HG03060 (cell line): ENCODE results near the gene NPPC.
"Not testable (repeated sequence)": the region's sequence is repeated elsewhere in the genome, so short reads cannot be mapped to it uniquely, and the experiment has no call there.

Source experiments
- ATAC-seq: cut with Tn5 transposase; IDR thresholded peaks from one replicate; pipeline ENCODE4 v1.9.1; 2021; ENCODE audit warnings: low read depth, moderate number of reproducible peaks; ENCODE audit not compliant: unreplicated experiment

The NPPC gene

GRCh38 chr2:231891514-231891905, 34.7 kb downstream of the NPPC start:
- ATAC-seq: no peak

DNA sequence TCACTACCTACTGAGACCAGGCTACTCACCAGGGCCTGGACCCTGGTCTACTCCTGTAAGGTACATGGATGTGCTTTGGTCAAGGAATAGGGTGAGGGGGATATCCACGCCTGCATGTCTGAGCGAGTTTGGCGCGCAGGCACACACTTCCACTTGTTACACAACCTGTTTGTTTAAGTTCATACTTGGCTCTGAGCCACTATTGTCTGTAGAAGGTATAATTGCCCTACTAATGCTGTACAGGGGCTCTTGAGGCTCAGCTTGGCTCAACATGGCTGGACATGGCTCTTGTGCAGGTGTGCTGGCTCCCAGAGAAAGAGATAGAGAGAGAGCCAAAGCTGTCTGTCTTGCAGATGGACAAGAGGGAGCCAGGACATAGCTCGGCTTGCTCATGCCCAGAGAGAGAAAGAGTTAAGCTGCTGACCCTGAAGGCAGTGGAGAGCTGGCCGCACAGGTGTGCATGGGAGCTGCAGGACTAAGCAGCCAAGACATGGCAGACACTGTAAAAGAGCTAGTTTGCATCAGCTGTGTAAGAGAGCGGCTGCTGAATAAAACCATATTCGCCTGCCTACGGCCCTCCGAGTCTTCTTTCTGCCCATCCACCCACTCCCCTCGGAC, 35.2 kb downstream of the NPPC start:
- ATAC-seq: no peak

- ATAC-seq: no peak
Measured at GRCh38 chr2:231887756-231888155, 38.4 kb downstream of the NPPC start.

DNA sequence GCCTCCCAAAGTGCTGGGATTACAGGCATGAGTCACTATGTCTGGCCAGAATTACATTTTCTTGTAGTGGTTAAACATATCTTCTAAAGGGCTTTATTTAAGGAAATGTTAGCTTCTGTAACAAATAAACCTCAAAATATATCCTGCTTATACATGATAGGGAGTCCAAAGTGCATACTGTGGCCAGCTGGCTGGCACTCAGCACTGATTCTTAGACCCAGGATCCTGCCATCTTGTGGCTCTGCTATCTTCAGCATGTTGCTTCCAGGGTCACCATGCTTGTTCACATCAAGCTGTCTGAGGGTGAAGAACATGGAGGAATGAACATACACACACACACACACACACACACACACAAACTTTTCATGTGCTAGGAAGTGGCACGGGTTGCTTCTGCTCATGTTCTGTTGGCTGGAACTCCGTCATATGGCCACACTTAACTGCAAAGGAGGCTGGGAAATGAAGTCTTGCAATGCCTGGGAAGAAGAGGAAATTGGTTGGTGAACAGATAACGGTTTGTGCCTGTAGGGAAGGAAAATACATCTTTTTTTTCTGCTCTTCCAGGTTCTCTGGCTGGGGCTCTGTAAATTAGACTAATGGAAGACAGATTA, 40.0 kb downstream of the NPPC start:
- no peak for ATAC-seq

GRCh38 chr2:231884438-231885140, 41.6 kb downstream of the NPPC start:
- ATAC-seq: no peak

DNA sequence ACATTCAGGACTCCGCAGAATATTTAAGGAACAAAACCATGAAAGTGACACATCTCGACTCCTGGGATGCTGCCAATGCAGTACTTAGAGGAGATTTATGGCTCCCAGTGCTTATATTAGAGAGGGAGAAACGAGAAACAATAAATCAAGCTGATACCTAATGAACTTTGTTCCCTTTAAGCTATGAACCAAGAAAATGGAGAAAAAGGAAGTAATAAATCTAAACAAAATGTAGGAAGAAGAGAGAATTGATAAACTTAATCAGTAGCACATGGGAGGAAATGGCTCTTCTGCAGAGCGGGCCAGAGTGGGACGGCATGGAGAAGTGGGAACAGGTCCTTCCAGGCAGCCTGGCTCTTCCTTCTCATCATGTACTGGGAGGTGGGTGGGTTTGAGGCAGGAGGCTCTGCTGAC, 42.7 kb downstream of the NPPC start:
- no peak for ATAC-seq

DNA sequence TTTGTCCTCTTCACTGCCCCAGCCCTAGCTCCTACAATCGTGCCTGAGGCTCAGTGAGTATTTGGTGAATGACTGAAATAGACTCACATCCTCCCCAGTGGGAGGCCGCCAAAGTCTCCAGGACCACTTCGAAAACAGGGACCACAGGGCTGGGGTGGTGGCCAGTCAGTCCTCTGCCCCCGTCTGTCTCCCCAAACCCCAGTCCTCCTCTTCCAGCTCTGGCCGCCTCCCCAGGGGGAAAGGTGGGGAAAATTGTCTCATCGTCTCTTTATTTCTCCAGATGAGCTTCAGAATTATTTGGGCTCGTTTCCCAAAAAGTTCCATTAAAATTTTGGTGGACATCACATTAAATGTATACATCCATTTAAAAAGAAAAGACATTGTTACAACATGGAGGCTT, 43.5 kb downstream of the NPPC start:
- no peak for ATAC-seq

DNA sequence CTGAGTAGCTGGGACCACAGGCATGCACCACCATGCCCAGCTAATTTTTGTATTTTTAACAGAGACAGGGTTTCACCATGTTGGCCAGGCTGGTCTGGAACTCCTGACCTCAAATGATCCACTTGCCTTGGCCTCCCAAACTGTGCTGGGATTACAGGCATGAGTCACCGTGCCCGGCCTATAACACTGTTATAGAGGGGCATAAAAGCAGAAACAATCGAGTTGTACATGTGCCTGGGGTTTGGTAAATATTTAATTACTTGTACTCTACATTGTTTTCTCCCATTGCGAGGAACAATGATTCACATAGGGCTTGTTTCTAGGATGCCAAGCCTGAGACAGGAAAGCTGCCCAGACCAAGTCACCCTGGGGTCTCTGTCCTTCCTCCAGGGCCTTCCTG, 45.8 kb downstream of the NPPC start:
- ATAC-seq: not testable (repeated sequence)

DNA sequence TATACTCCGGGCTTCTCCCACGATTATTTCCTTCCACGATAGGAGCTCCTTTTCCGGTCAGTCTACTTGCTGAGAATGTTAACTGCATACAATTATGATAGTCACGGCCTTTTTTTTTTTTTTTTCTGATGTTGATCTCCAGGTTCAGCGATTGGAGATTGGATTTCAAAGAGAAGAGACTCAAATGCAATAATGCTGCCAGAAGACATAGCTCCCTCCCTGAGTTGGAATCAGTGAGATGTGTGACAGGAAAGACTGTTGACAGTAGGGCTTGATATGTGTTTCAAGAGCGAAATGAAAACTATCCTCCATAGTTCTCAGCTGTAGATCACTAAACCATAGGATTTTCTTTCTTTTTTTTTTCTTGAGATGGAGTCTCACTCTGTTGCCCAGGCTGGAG, 47.0 kb downstream of the NPPC start:
- ATAC-seq: no peak

DNA sequence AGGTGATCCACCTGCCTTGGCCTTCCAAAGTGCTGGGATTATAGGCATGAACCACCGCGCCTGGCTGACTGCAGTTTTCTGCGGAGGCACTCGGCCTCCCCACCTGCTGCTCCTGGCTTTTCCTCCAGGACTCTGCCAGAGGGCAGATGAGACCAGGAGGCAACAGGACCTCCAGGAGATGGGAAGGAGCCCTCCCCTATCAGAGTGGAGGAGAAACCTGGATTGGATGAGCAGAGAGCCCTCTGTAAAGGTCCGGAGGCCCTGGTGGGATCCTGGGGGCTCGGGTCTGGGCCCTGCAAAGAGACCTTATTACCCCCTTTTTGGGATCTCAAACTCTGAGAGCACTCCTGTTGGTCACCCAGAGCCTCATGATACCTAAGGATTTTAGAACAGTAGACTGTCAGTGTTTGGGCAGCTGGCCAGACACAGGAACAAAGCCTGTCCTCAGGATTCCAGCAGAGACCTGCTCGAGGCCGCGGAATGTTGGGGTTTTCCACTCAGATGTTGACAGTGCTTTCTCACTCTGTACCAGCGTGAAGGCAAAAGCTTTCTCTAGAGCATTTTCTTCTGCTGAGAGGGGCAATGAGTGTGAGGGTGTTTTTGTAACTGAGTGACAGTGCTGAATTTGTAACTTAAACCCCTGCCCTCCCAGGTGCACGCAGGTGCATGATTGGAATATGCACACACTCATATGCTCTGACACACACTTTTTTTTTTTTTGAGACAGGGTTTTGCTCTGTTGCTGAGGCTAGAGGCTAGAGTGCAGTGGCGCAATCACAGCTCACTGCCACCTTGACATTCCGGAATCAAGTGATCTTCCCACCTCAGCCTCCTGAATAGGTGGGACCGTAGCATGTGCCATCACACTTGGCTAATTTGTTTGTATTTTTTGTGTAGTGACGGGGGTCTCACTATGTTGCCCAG, 48.4 kb downstream of the NPPC start:
- no peak for ATAC-seq

- no peak for ATAC-seq
Measured at GRCh38 chr2:231874944-231875343, 51.3 kb downstream of the NPPC start.
